Stomach smooth muscle (tissue), 2 donors: Measurements from ENCODE around the gene TMEM120B.

Experiments used
- H3K27ac ChIP-seq: one replicate; pipeline ENCODE4 v1.7.0; 2013; ENCODE audit warnings: mild to moderate bottlenecking, low read length, inconsistent platforms
- H3K27me3 ChIP-seq, 2 donors: one replicate each; pipeline ENCODE4 v1.7.0; 2013; ENCODE audit warnings: low read length in 2 of 2; ENCODE audit not compliant: insufficient read depth in 2 of 2, control insufficient read depth in 1 of 2
- H3K36me3 ChIP-seq, 2 donors: one replicate each; pipeline ENCODE4 v1.7.0; 2013; ENCODE audit warnings: low read length in 2 of 2; ENCODE audit not compliant: control insufficient read depth in 2 of 2, insufficient read depth in 2 of 2
- H3K4me1 ChIP-seq: one replicate; pipeline ENCODE4 v1.7.0; 2013; ENCODE audit warnings: low read length; ENCODE audit not compliant: control insufficient read depth, insufficient read depth
- H3K4me3 ChIP-seq, 2 donors: one replicate each; pipeline ENCODE4 v1.7.0; 2013; ENCODE audit warnings: low read length in 2 of 2
- H3K9ac ChIP-seq, 2 donors: one replicate each; pipeline ENCODE4 v1.7.0; 2013; ENCODE audit warnings: low read length in 2 of 2, mild to moderate bottlenecking in 1 of 2
- H3K9me3 ChIP-seq, 2 donors: one replicate each; pipeline ENCODE4 v1.7.0; 2013; ENCODE audit warnings: low read length in 2 of 2; ENCODE audit not compliant: control insufficient read depth in 2 of 2
- donor health status: healthy.
- donor health status: Pancreatic carcinoma.

TMEM120B gene

GRCh38 chr12:121720762-121721161, 8.2 kb downstream of the TMEM120B start:
- Histone ChIP-seq H3K27ac (no peak overlapping the region), H3K36me3 (no peaks in the 10 kb centered on the region), H3K9ac (no peak overlapping the region), H3K9me3 (no peaks in the 10 kb centered on the region), H3K27me3 (no peaks in the 10 kb centered on the region), H3K4me1 (no peaks in the 10 kb centered on the region), H3K4me3 (no peak overlapping the region)

GRCh38 chr12:121722511-121722910, 10.0 kb downstream of the TMEM120B start:
- H3K4me1 ChIP-seq, result no peaks in the 10 kb centered on the region
- no peaks in the 10 kb centered on the region for H3K36me3 ChIP-seq
- H3K27ac ChIP-seq, result no peak overlapping the region
- no peak overlapping the region for H3K9ac ChIP-seq
- no peak overlapping the region for H3K4me3 ChIP-seq
- no peaks in the 10 kb centered on the region for H3K27me3 ChIP-seq
- H3K9me3 ChIP-seq, result no peaks in the 10 kb centered on the region

GRCh38 chr12:121723200-121723599, 10.6 kb downstream of the TMEM120B start:
- Histone ChIP-seq H3K27me3 (no peaks in the 10 kb centered on the region), H3K9ac (no peak overlapping the region), H3K9me3 (no peaks in the 10 kb centered on the region), H3K4me1 (no peaks in the 10 kb centered on the region), H3K36me3 (no peaks in the 10 kb centered on the region), H3K4me3 (no peak overlapping the region), H3K27ac (no peak overlapping the region)

- H3K27ac ChIP-seq, result no peak overlapping the region
- no peaks in the 10 kb centered on the region for H3K27me3 ChIP-seq
- no peaks in the 10 kb centered on the region for H3K4me1 ChIP-seq
- no peaks in the 10 kb centered on the region for H3K36me3 ChIP-seq
- H3K9ac ChIP-seq, result no peak overlapping the region
- no peak overlapping the region for H3K4me3 ChIP-seq
- no peaks in the 10 kb centered on the region for H3K9me3 ChIP-seq
Measured at GRCh38 chr12:121724925-121725324, 12.4 kb downstream of the TMEM120B start.

GRCh38 chr12:121725423-121725822, 12.9 kb downstream of the TMEM120B start:
- Histone ChIP-seq H3K9ac (no peak overlapping the region), H3K4me1 (no peaks in the 10 kb centered on the region), H3K4me3 (no peak overlapping the region), H3K27ac (no peak overlapping the region), H3K9me3 (no peaks in the 10 kb centered on the region), H3K36me3 (no peaks in the 10 kb centered on the region), H3K27me3 (no peaks in the 10 kb centered on the region)

- H3K27ac ChIP-seq, result no peak overlapping the region
- H3K27me3 ChIP-seq, result no peaks in the 10 kb centered on the region
Measured at GRCh38 chr12:121729021-121729420, 16.5 kb downstream of the TMEM120B start.

GRCh38 chr12:121731473-121731872, 18.9 kb downstream of the TMEM120B start:
- H3K27ac ChIP-seq, result no peak overlapping the region
- H3K36me3 ChIP-seq, result no peaks in the 10 kb centered on the region

More at GRCh38 chr12:121729021-121729420, 16.5 kb downstream of the TMEM120B start:
- Histone ChIP-seq H3K4me3 (no peak overlapping the region), H3K4me1 (no peaks in the 10 kb centered on the region), H3K36me3 (no peaks in the 10 kb centered on the region), H3K9ac (no peak overlapping the region), H3K9me3 (no peaks in the 10 kb centered on the region)

GRCh38 chr12:121733849-121734248, 21.3 kb downstream of the TMEM120B start:
- Histone ChIP-seq H3K36me3 (no peaks in the 10 kb centered on the region), H3K9me3 (no peaks in the 10 kb centered on the region), H3K4me1 (no peaks in the 10 kb centered on the region), H3K9ac (no peak overlapping the region), H3K27me3 (no peaks in the 10 kb centered on the region), H3K4me3 (no peak overlapping the region), H3K27ac (no peak overlapping the region)

More at GRCh38 chr12:121731473-121731872, 18.9 kb downstream of the TMEM120B start:
- no peaks in the 10 kb centered on the region for H3K4me1 ChIP-seq
- H3K27me3 ChIP-seq, result no peaks in the 10 kb centered on the region
- no peak overlapping the region for H3K4me3 ChIP-seq
- no peaks in the 10 kb centered on the region for H3K9me3 ChIP-seq
- H3K9ac ChIP-seq, result no peak overlapping the region

GRCh38 chr12:121738340-121738858, 25.8 kb downstream of the TMEM120B start:
- H3K27me3 ChIP-seq, result no peaks in the 10 kb centered on the region
- no peak overlapping the region for H3K9ac ChIP-seq

GRCh38 chr12:121740847-121741246, 28.3 kb downstream of the TMEM120B start:
- H3K27ac ChIP-seq, result no peak overlapping the region

More at GRCh38 chr12:121738340-121738858, 25.8 kb downstream of the TMEM120B start:
- Histone ChIP-seq H3K4me1 (no peaks in the 10 kb centered on the region), H3K27ac (no peak overlapping the region), H3K4me3 (no peak overlapping the region), H3K9me3 (no peaks in the 10 kb centered on the region), H3K36me3 (no peaks in the 10 kb centered on the region)

GRCh38 chr12:121741743-121742142, 29.2 kb downstream of the TMEM120B start:
- no peak overlapping the region for H3K9ac ChIP-seq

More at GRCh38 chr12:121740847-121741246, 28.3 kb downstream of the TMEM120B start:
- Histone ChIP-seq H3K4me1 (no peaks in the 10 kb centered on the region), H3K36me3 (peaks cover 0 to 2% of the 10 kb centered on the region in 2 donors), H3K27me3 (no peaks in the 10 kb centered on the region), H3K4me3 (no peak overlapping the region), H3K9me3 (no peaks in the 10 kb centered on the region), H3K9ac (no peak overlapping the region)

More at GRCh38 chr12:121741743-121742142, 29.2 kb downstream of the TMEM120B start:
- no peaks in the 10 kb centered on the region for H3K27me3 ChIP-seq
- H3K9me3 ChIP-seq, result no peaks in the 10 kb centered on the region
- H3K27ac ChIP-seq, result no peak overlapping the region
- H3K4me3 ChIP-seq, result no peak overlapping the region
- H3K36me3 ChIP-seq, result peaks cover 0 to 2% of the 10 kb centered on the region in 2 donors
- no peaks in the 10 kb centered on the region for H3K4me1 ChIP-seq
